T-helper 22 cell (primary cell): ENCODE measurements around the gene ICOSLG.
"Not testable (repeated sequence)": the region's sequence is repeated elsewhere in the genome, so short reads cannot be mapped to it uniquely, and the experiment has no call there.

Experiments
- DNase-seq: peaks from one replicate; pipeline ENCODE4 v3.0.0-alpha.2; 2020; ENCODE audit warnings: low read depth

Gene ICOSLG

DNA sequence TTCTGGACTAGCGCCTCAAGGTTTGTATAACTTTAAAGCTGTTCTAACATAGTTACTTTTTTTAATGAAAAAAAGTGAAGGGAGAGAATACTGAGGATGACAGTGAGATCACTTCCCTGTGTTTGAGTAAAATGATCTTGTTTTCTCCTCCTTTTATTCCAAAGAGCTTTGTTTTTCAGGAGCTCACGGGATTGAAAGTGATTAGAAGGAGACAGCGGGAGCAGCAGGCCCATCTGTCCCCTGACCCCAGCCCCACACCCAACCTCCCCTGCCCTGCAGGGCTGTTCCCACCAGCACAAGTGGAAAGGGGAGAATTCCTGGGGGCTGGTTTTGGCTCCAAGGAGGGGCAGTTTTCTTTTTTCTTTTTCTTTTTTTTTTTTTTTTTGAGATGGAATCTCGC, 23.0 kb upstream of the ICOSLG start:
- no peak for DNase-seq

DNA sequence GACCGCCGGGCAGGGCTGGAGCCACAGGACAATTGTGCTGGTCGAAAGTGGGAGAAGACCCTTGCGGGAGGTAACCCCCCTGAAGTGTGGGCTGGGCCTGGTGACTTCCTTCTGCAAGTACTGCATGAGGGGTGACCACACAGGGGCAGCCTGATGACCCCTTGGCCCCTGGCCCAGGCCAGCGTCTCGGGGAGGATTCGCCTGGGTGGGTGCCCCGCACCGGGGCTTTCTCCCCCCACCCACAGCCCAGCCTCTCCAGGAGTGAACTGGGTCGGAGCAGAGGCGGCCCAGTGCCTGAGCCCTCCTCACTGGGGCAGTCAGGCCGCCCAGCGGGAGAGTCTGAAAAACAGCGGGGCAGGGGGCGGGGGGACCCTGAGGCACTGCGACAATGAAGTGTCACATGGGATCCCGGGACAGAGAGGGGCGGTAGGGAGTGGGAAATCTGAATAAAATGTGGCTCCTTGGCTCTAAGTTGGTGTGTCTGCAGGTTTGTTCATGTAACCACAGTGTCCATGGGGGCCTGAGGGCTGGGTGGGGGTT, 22.5 kb upstream of the ICOSLG start:
- no peak for DNase-seq

DNA sequence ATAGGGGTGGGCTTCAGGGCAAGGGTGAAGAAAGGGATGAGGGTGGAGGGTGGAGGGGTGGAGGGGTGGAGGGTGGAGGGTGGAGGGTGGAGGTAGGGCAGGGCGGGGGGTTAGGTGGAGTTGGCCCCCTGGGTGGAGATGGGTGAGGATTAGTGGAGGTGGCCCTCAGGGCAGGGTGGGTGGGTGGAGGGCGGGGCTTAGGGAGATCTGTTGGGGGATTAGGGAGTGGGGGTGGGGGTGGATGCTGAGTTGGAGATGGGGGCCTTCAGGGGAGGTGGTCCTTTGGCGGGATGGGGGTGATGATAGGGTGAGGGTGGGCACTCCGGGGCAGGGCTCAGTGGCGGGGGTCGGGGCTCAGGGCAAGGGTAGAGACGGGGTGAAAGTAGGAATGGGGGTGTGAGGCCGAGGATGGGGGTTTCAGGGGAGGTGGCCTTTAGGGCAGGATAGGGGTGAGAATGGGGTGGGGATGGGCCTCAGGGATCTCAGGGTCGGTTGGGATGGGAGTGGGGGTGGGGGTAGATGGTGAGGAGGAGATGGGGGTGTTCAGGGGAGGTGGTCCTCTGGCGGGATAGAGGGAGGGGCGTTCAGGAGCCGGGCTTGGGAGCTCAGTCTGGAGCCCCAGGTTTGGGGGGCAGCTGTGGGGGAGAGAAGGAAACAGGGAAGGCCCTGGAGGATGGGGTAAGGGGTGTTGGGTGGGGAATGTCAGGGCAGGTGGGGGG, 21.8 kb upstream of the ICOSLG start:
- no peak for DNase-seq

DNA sequence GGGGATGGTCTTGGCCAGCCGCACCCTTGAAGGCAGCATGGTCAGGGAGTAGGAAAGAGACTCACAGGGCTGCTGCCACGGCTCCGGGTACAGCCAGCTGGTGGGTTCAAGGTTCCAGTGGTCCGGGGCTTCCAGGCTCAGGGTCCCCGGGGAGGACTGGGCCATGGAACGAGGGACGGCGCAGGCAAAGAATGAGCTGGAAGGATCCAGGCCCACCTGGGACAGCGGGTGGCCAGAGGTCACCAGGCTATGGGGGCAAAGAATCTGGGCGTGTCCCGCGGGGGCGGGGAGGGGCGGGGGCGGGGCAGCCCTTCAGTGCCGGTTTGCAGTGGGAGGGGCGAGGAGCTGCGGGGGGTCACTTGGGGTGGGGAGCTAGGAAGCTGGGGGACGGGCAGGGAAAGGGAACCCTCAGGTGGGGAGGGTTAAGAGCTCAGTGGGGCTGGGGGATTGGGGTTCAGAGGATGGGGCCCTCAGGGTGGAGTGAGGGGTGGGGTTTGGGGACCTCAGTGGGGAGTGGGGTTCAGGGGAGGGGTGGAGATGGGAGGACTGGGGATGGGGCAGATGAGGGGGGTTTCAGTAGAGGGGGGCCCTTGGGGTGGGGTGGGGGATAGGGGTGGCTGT, 21.0 kb upstream of the ICOSLG start, which contains the start of gene DNMT3L:
Gene DNMT3L, minus strand, starts transcription at position 223 of the 621 bp plus-strand sequence. CDS start 638 bp downstream, outside the sequence.
- DNase-seq: no peak

DNA sequence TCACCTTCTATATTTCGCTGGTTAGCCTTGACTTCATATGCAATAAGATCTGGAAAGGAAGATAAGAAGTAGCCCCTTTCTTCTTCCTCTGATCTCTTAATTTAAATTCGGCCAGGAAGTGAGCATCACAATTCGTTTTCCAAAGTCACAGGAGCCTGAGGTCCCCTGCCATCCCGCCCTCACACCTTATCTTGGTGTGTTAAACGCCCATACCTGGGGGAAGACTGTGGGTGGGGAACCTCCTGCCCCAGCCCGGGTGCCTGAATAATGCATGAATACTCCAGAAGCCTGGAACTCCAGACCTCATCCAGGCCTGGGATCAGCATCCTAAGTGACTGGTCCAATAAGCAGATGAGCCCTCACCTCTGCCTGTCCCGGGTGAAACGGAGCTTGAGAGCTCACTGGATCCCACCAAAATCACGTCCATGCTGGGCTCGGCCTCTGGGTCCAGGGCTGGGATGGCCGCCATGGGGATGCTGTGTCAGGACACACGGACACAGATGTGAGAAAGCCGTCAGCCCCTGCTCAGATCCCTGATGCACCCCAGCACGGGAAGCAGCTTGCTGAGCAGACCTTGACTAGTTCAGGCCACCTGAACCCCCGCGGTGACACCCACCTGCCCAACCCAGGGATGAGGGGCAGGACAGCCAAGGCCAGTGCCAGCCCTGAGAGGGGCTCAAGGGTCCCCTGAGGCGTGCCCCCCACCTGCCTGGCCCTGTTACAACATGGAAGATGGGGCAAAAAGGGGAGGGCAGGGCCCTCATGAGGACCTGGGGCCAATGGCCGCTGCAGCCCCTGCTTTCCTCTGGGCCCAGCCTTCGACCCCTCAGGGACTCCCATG, 20.3 kb upstream of the ICOSLG start:
- DNase-seq: no peak

DNA sequence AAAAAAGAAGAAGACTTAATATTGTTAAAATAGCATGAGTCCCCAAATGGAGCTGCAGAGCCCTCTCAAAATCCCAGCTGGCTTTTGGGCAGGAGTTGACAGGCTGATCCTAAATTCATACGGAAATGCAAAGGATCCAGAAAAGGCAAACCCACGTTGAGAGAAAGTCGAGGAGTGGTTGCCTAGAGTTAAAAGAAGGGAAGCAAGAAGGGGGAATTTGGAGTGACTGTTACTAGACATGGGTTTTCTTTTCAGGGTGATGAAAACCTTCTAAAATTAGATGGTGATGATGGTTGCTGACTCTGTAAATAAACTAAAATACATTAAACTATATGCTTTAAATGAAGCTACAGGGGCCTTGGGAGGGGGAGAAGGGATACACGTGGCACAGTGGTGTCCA, 19.3 kb upstream of the ICOSLG start:
- DNase-seq: no peak

DNA sequence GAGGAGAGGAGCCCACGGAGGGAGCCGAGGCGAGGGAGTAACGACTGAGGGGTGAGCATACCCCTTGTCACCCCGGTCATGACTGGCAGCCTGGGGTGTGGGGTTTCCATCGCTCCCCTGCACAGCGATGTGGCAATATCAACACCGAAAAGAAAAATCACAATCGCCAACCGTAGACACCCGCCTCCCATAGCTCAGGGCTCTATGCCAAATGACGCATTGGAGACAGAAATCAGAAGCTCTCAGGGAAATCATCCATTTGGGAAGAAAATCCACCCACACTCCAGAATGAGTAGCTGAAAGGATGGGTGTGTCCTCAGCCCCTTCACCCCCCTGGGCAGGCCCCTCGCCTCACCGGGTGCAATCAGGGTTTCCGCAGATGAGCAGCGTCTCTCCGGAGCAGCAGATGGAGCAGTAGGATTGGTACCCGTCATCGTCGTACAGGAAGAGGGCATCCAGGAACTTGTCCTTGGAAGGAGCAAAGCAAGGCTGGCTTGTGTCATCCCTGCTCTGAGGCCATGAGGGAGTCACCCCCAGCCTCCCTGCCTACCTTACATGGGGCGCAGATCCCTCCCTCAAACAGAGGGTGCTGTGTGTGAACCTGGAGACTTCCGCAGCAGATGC, 18.5 kb upstream of the ICOSLG start:
- DNase-seq: no peak

DNA sequence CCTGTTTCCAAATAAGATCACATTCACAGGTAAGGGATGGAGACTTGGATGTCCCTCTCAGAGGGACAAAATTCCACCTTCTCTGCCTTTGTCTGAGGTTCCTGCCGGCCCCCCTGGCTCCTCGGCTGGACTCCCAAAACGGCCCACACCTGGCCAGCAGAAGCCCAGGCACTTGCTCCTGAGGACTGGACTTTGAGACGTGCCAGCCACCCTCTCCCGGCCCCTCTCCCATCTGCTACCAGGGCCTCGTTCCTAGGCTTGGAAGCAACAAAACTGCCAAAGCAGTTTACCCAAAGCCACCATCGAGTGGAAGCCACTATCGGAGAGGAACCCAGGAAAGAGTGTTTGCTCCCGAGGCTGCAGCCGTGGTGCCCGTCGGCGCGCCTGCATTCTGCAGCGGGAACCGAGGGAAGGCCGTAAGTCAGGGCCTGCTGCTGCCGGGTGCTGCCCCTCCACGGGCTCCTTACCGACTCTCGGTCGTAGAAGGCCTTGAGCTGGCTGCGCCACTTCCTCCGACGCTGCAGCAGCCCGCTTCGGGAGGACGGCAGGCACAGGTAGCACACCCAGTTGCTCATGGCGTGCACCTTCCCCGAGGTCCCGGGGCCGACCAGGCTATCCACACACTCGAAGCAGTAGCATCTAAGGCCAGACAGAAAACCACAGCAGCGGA, 17.4 kb upstream of the ICOSLG start:
- no peak for DNase-seq

DNA sequence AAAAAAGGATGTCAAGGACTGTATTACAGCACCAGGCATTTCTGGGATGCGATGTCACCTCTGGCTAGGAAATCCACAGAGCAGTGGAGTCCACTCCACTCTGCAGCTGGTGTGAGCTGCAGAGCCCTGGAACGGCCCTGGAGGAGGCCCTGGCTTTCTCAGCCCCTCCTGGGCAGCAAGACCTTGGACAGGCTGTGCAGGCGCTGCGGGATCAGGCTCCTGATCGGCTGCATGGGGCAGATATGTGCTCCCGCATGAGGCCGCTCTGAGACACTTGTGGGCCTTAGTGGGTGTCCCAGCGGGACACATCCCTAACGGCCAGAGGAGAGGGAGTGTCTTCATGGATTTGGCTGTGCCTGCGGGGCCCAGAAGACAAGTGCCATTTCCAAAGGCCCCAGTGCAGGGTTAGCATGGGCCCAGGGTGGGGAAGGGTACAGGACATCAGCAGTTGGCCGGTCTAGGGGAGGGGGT, 14.8 kb upstream of the ICOSLG start:
- no peak for DNase-seq

DNA sequence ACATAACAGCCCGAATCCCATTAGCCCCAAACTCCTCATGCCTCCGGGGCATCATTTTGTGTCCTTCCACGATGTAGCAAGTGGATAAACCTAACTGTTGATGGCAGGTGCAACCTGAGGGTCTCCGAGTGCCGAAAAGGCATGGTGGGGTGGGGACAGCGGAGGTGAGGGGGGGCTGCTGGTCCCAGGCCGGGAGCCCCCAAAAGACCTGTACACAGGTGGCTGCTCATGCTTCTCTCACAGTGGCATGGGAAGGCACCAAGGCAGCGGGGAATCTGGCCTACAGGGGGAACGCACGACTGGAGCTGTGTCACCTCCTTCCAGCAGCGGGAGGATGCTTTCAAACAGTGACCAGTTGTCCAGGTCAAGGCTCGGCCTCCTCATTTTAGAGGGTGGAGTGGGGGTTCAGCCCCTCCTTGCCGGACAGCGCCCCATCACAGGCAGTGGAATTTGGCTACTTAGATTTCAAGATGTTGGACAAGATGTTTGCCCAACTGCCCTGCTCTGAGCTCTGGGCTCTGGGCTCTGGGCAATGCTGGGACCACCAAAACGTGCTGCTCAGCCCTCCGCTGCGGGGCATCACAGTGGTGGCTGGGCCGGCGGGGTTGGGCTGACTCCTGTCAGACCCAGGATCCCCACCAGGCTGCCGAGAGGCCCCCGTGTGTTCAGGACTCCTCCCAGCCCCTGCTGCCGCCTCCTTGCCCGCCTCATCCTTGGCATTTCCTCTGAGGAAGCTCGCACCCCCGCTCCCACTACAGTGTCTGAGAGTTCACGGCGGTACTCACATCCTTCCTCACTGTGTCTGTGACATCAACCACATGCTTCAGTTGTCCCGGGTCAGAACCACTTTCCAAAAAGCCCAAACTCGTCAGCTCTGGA, 13.3 kb upstream of the ICOSLG start:
- DNase-seq: no peak

DNA sequence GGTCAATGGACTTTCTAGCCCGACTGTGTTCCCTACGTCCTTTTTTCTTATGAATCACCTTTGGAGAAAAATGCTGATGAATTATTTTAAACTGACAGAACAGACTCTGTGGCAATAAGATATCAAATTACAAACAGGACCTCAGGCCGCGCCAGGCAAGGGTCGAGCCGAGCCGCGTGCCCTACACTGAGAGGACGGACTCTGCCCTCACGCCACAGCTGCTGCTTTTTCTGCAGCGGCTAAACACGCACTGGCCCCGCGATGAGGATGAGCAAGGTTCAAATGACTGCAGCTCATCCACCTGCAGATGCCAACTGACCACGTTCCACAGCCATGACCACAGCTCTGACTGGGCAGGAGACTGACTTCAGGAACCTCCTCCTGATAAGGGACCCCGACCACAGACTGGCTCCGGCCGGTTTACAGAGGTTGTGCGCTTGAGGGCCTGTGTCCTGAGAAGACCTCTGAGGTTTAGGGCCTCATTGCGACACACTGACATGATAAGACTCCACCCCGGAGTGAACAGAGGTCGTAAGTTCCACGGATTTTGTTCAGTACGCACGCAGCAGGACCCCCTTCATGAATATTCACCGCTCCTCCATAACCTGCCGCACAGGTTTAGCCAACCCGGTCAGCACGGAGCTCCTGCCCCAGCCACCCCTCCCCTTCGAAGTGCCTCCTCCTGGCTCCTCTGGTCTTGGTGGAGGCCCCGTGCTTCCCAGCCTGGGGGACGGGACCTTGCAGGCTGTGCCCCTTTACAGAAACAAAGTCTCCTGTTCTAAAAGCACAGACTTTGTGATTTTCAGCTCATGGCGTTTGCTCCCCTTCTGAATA, 8.7 kb upstream of the ICOSLG start:
- not testable (repeated sequence) for DNase-seq

DNA sequence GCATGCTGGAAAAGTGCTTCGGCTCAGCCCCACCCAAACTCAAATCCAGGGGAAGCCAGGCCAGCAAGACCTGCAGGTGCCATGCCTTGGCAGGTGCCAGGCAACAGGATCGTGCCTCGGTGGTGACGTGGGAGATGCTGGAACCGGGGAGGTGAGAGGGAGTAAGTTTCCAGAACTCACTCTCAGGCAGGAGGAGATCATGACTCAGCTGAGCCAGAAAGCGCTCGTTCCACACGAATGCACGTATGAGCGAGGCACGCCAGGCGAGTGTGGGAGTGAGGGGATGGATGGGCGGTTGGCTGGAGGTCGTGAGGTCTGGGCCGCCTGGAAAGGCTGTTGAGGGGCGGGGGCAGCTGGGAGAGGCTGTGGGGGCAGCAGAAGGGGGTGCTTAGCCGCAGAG, 7.2 kb upstream of the ICOSLG start:
- DNase-seq: not testable (repeated sequence)

DNA sequence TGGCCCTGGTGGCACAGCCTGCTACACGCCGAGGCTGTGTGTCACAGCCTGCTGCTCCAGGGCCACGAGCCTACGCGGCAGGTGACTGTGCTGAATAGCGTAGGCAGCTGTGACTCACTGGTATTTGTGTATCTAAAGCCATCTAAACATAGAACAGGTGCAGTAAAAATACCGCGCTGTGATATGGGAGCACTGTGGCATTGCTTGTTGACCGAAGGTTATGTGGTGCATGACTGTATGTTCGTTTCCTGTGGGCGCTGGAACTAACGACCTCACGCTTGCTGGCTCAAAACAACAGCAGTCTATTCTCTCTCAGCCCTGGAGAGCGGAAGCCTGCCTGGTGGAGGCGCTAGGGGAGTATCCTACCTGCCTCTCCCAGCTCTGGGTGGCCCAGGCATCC, 3.2 kb upstream of the ICOSLG start:
- not testable (repeated sequence) for DNase-seq

DNA sequence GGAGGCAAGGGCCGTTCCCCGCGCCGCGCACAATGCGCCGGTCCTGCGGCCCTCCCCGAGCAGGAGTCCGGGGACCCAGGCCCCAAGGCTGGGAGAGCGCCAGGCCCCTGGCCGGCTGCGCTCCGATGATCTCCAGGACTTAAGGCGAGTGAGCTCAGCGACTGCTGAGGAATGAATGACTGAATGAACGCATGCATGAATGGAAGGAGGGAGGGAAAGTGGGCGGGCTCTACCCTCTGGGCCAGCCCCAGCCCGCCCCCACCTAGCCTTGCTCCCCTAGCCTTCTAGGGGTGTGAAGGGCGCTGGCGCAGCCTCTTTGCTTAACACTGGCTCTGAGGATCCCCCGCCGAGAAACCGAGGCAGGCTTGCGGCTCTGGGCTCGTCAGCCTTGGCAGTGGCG, 538 bp upstream of the ICOSLG start:
- DNase-seq: not testable (repeated sequence)

DNA sequence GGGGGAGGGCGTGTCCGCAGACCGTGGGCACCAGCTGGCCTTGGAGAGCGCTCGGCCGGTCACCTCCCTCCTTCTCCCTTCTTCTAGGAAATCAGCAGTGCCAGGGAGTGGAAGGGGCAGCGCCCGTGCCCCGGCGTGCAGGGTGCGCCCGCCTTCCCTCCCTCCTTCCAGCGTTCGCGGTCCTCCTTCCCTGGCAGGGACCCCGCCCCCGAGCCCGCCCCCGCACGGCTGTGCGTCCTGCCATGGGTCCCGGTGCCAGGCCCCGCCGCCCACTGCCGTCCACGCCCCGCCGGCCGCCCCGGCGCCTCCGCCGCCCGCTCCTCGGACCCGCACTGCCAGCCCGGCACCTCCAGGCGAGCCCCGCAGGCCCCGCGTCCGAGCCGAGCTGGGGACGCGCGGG, 390 bp downstream of the ICOSLG start:
- not testable (repeated sequence) for DNase-seq

DNA sequence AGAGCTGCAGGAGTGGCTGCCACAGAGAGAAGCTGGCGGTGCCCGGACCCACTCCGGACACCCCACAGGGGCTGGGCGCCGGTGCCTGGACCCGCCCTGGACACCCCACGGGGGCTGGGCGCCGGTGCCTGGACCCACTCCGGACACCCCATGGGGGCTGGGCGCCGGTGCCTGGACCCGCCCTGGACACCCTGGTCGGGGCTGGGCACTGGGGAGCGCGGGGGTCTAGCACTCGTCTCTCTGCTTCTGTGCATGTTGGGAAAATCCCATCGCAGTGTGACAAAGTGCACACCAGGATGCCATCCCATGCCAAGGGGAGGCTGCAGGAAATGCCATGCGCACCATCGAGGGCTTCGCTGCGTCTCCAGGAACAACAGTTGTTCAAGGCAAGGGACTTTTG, 11.2 kb downstream of the ICOSLG start:
- not testable (repeated sequence) for DNase-seq

DNA sequence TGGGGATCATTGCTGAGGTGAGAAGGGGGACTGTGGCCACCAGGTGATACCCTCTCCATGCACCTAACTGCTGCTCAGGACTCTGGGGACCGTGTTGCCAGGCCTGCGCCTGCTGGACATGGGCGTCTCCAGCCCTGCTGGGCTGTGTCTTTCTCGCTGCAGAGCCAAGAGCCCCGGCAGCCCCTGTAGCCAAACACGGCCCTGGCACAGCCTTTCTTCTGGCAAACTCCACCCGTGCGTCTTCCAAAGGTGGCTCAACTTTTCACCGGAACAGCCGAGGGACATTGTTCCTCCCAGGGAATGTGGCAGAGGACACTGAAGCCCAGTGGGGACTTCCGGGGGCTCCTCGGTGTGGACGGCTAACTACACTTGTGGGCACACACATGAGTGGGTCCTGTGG, 12.6 kb downstream of the ICOSLG start:
- DNase-seq: not testable (repeated sequence)

DNA sequence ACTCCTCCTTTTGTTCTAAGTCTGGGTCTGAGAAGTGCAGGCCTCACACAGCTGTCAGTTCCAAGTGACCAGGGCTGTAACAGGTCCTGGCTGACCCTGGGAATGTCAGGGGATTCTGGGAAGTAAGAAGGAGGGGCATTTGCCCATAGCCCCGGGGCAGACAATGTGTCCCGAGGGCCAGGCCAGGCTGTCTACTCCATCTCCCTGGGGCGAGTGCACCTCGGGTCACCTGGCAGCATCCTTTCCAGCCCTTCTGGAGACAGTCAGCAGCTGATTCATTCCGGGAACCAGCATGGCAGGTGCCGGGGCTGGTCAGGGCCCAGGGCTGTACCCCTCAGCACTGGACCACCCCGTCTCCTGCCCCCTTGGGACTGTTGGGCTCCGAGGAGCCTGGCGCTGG, 13.1 kb downstream of the ICOSLG start:
- DNase-seq: not testable (repeated sequence)

DNA sequence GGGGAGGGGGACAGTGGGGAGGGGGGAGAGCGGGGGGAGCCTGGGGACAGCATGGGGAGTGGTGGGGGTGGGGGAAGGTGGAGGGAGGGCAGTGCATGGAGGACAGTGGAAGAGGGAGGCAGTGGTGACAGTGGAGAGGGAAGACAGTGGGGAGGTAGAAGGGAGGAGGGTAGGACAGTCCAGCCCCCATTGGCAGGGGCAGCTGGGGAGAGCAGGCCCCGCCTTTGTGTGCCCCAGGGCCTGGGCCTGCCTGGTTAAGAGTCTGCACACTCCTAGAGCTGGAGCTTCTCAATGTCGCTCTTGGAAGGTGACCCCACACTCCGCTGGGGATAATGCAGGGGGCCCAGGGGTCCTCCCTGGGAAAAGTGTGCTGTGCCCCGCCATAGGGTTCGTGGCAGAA, 15.1 kb downstream of the ICOSLG start:
- not testable (repeated sequence) for DNase-seq
